HCT116 (cell line): ENCODE measurements around the gene KCNMB2.

ENCODE experiments used
- CEBPB ChIP-seq: IDR thresholded peaks from 2 replicates; pipeline ENCODE4 v1.6.1; 2012; ENCODE audit warnings: low read depth
- CTCF ChIP-seq, 3 experiments: fragments of 200-600 bp in 1 of 3; sonication (generic) in 1 of 3; IDR thresholded peaks in 2 of 3; conservative IDR thresholded peaks in 1 of 3; 2 replicates each; pipeline ENCODE4 v1.5.1; 2012 to 2017; ENCODE audit warnings: low read depth in 2 of 3, low read length in 2 of 3, antibody characterized with exemption in 1 of 3, borderline replicate concordance in 1 of 3, control low read depth in 1 of 3, mild to moderate bottlenecking in 1 of 3, mixed read lengths in 1 of 3, mixed run types in 1 of 3, moderate library complexity in 1 of 3; ENCODE audit not compliant: insufficient read depth in 1 of 3
- EGR1 ChIP-seq: IDR thresholded peaks from 2 replicates; pipeline ENCODE4 v1.6.1; 2012; ENCODE audit warnings: low read depth
- EZH2 ChIP-seq: fragments of 200-600 bp; sonication (generic); IDR thresholded peaks from 2 replicates; pipeline ENCODE4 v1.6.1; 2017; ENCODE audit warnings: antibody characterized with exemption, mixed run types
- JUND ChIP-seq: IDR thresholded peaks from 2 replicates; pipeline ENCODE4 v1.6.1; 2012
- POLR2A ChIP-seq: IDR thresholded peaks from 2 replicates; pipeline ENCODE4 v1.7.0; 2011; ENCODE audit warnings: borderline replicate concordance; ENCODE audit not compliant: insufficient read depth, insufficient read length; ENCODE audit errors: extremely low read depth
- POLR2AphosphoS5 ChIP-seq: IDR thresholded peaks from 2 replicates; pipeline ENCODE4 v1.6.1; 2011; ENCODE audit warnings: mild to moderate bottlenecking, low read depth, low read length, moderate library complexity
- RAD21 ChIP-seq: IDR thresholded peaks from 2 replicates; pipeline ENCODE4 v1.6.1; 2012; ENCODE audit warnings: low read depth, mild to moderate bottlenecking
- REST ChIP-seq: IDR thresholded peaks from 2 replicates; pipeline ENCODE4 v1.6.1; 2012; ENCODE audit warnings: low read depth
- YY1 ChIP-seq: IDR thresholded peaks from 2 replicates; pipeline ENCODE4 v1.6.1; 2011; ENCODE audit warnings: low read length, low read depth, moderate library complexity, mild to moderate bottlenecking; ENCODE audit not compliant: insufficient replicate concordance; ENCODE audit errors: extremely low read depth

DNA sequence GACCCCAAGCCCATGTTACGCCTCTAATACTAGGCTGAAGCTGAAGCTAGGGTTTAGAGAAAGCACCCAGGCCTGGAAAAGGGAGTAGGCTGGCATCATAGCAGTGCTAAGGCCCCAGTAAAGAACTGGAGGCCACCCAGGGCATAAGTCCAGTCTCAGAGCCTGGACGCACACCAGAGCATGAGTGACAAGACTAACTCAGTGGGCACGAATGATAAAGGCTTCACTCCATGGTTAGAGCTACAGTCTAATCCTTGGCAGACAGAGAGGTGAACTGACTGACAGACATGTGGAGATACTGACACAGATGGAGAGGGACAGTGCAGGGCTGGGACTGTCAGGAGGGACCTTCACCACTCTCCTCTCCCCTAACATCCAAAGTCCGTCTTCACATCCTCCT is 139.8 kb downstream of the KCNMB2 start:
- TF ChIP-seq CTCF (IDR thresholded peaks at IDR 0.05 in 2 of 3, conservative IDR thresholded peaks at IDR 0.05 in 1 of 3; ENCODE audit: borderline replicate concordance in 1 of 3, insufficient read depth in 1 of 3, low read depth in 2 of 3, low read length in 2 of 3) = no peak
- TF ChIP-seq EZH2 = no peak
- no peak for TF ChIP-seq POLR2A
- no peak for TF ChIP-seq POLR2AphosphoS5
- TF ChIP-seq CEBPB = no peak
- TF ChIP-seq YY1 = no peak
- TF ChIP-seq JUND = no peak
- TF ChIP-seq RAD21 = no peak
- TF ChIP-seq REST = no peak
- TF ChIP-seq EGR1 = no peak
